K562 (cell line): ENCODE results near the gene EPO. TPM values are rescaled to one million over a fixed set of nuclear protein-coding genes. Genes with fewer than 3 reads are reported as not detected.
A peak's percentile ranks its signal among the peaks of the same experiment; 100 is the strongest.

ENCODE experiments used
- CBX3 ChIP-seq, 2 experiments: IDR thresholded peaks; 1 replicate in 1 of 2; 2 replicates in 1 of 2; pipeline ENCODE4 v1.6.1; 2012; ENCODE audit warnings: inconsistent platforms in 2 of 2, low read length in 2 of 2, borderline replicate concordance in 1 of 2, control low read depth in 1 of 2
- CCNT2 ChIP-seq: IDR thresholded peaks from 2 replicates; pipeline ENCODE4 v1.6.1; 2011; ENCODE audit warnings: borderline replicate concordance, low read depth, mild to moderate bottlenecking, moderate library complexity, mixed read lengths, low read length; ENCODE audit not compliant: insufficient read length; ENCODE audit errors: extremely low read depth
- CLOCK ChIP-seq: fragments of 250-450 bp; sonication (Bioruptor Pico); IDR thresholded peaks from 2 replicates; pipeline ENCODE4 v1.4.0; 2020; ENCODE audit warnings: mild to moderate bottlenecking, moderate library complexity, borderline replicate concordance
- DEAF1 ChIP-seq: fragments of 450-650 bp; formaldehyde crosslinking; IDR thresholded peaks from 2 replicates; pipeline ENCODE4 v1.4.0; 2020; ENCODE audit warnings: mild to moderate bottlenecking, moderate library complexity
- GATAD2A ChIP-seq: fragments of 450-650 bp; IDR thresholded peaks from 2 replicates; pipeline ENCODE4 v1.6.1; 2017
- KLF1 ChIP-seq: fragments of 450-650 bp; IDR thresholded peaks from 2 replicates; pipeline ENCODE4 v1.6.1; 2016; ENCODE audit warnings: missing genetic modification characterization, missing compliant biosample characterization
- MAZ ChIP-seq, 2 experiments: fragments of 450-650 bp in 1 of 2; sonication (generic) in 1 of 2; formaldehyde crosslinking; IDR thresholded peaks in 1 of 2; conservative IDR thresholded peaks in 1 of 2; 2 replicates each; pipeline versions ENCODE4 v1.4.0 to v1.5.0; 2020; ENCODE audit warnings: mild to moderate bottlenecking in 1 of 2, missing genetic modification reagents in 1 of 2
- PTRF ChIP-seq: fragments of 450-650 bp; IDR thresholded peaks from 2 replicates; pipeline ENCODE4 v1.6.1; 2016; ENCODE audit warnings: mild to moderate bottlenecking, missing genetic modification characterization, missing compliant biosample characterization
- RFX1 ChIP-seq: fragments of 450-650 bp; IDR thresholded peaks from 2 replicates; pipeline ENCODE4 v1.6.1; 2016; ENCODE audit warnings: mild to moderate bottlenecking, moderate library complexity
- SAFB2 ChIP-seq: fragments of 200-400 bp; formaldehyde crosslinking; IDR thresholded peaks from 2 replicates; pipeline ENCODE4 v1.6.1; 2018; ENCODE audit warnings: borderline replicate concordance, low read length, low read depth, moderate library complexity; ENCODE audit not compliant: severe bottlenecking
- STAT5B ChIP-seq: fragments of 250-450 bp; sonication (Bioruptor Pico); IDR thresholded peaks from 2 replicates; pipeline ENCODE4 v1.8.0; 2021; ENCODE audit warnings: mild to moderate bottlenecking, inconsistent platforms
- TEAD4 ChIP-seq, 2 experiments: sonication (generic) in 1 of 2; formaldehyde crosslinking in 1 of 2; IDR thresholded peaks; 2 replicates each; pipeline versions ENCODE4 v1.6.1 to v1.8.0; 2012 to 2022; ENCODE audit warnings: borderline replicate concordance in 1 of 2, inconsistent platforms in 1 of 2, low read length in 1 of 2, mild to moderate bottlenecking in 1 of 2, missing genetic modification reagents in 1 of 2
- TFE3 ChIP-seq: fragments of 450-650 bp; formaldehyde crosslinking; IDR thresholded peaks from 2 replicates; pipeline ENCODE4 v1.4.0; 2020; ENCODE audit warnings: mild to moderate bottlenecking, mixed read lengths
- ZNF12 ChIP-seq: sonication (generic); formaldehyde crosslinking; IDR thresholded peaks from 2 replicates; pipeline ENCODE4 v1.4.0; 2020; ENCODE audit warnings: mild to moderate bottlenecking, missing genetic modification reagents
- ZNF24 ChIP-seq: fragments of 450-650 bp; IDR thresholded peaks from 2 replicates; pipeline ENCODE4 v1.6.1; 2016
- ZNF561 ChIP-seq: fragments of 450-650 bp; formaldehyde crosslinking; conservative IDR thresholded peaks from 2 replicates; pipeline ENCODE4 v1.4.0; 2020; ENCODE audit warnings: mild to moderate bottlenecking, moderate library complexity
- ZSCAN32 ChIP-seq: fragments of 450-650 bp; formaldehyde crosslinking; IDR thresholded peaks from 2 replicates; pipeline ENCODE4 v1.4.0; 2020; ENCODE audit warnings: mild to moderate bottlenecking, moderate library complexity
- polyA plus RNA-seq, 8 experiments: library from polyadenylated mRNA; depleted of rRNA in 4 of 8; stranded (reverse) in 5 of 8; unstranded in 3 of 8; fragments of >200 nt; fragmentation: Nextera tagmentation in 2 of 8; fragmentation: Illumina TruSeq in 1 of 8; extraction: Ambion mirVana in 2 of 8; extraction: Trizol in 1 of 8; gene quantifications; 2 replicates each; pipeline versions ENCODE4 v1.2.1 to v1.2.3, GENCODE V29; 2011 to 2014; ENCODE audit warnings: inconsistent platforms in 1 of 8, missing spikeins in 1 of 8
- total RNA-seq, 7 experiments: library from RNA; depleted of rRNA in 6 of 7; stranded (reverse); fragments of >200 nt in 6 of 7; fragmentation: Illumina TruSeq in 2 of 7; extraction: Trizol in 2 of 7; gene quantifications; 2 replicates each; pipeline versions ENCODE4 v1.2.1 to v1.2.3, GENCODE V29; 2011 to 2021; ENCODE audit warnings: low replicate concordance in 1 of 7

The EPO gene
- total and polyA plus RNA-seq, 9 of the 15 experiments (the other 6 are each of a cell fraction or from before 2014, with no cell fraction given), result 0.06 to 0.41 (median 0.07) TPM; not detected in 6

- TF ChIP-seq CLOCK (CRISPR knock-in tag), result no peak
- no peak for TF ChIP-seq DEAF1 (CRISPR knock-in tag)
- no peak for TF ChIP-seq ZSCAN32 (CRISPR knock-in tag)
- peak; percentile 84 for TF ChIP-seq CCNT2
- TF ChIP-seq ZNF561 (CRISPR knock-in tag), result no peak
- TF ChIP-seq MAZ (CRISPR knock-in tag; conservative IDR thresholded peaks at IDR 0.05 in 1 of 2, IDR thresholded peaks at IDR 0.05 in 1 of 2), result peak; percentile 57 to 82; a peak in 3 of 4 replicates
- no peak; a peak in 1 of 3 replicates for TF ChIP-seq CBX3 (IDR thresholded peaks at IDR 0.05; ENCODE audit: borderline replicate concordance in 1 of 2, low read length in 2 of 2)
- TF ChIP-seq ZNF24, result no peak
- no peak for TF ChIP-seq TFE3 (CRISPR knock-in tag)
- TF ChIP-seq ZNF12 (CRISPR knock-in tag), result no peak
- TF ChIP-seq TEAD4 (IDR thresholded peaks at IDR 0.05; ENCODE audit: low read length), result no peak
- TF ChIP-seq TEAD4 (CRISPR knock-in tag; IDR thresholded peaks at IDR 0.05; ENCODE audit: borderline replicate concordance), result 0 out of 2 replicates have a peak, but pooled peaks have one; percentile 64
- no peak for TF ChIP-seq STAT5B (CRISPR knock-in tag)
- peak; percentile 60; the same call in 1 of the 2 replicates for TF ChIP-seq GATAD2A
- TF ChIP-seq RFX1, result no peak
- no peak for TF ChIP-seq KLF1 (tag)
- no peak for TF ChIP-seq PTRF (tag)
- no peak for TF ChIP-seq SAFB2
Measured at GRCh38 chr7:100705753-100706671, 14.3 kb upstream of the EPO start, which contains the start of gene POP7 (continued).
